Measurements from ENCODE around the gene NDUFV1.
"Not testable (repeated sequence)": the region's sequence is repeated elsewhere in the genome, so short reads cannot be mapped to it uniquely, and the experiment has no call there.

The NDUFV1 gene

DNA sequence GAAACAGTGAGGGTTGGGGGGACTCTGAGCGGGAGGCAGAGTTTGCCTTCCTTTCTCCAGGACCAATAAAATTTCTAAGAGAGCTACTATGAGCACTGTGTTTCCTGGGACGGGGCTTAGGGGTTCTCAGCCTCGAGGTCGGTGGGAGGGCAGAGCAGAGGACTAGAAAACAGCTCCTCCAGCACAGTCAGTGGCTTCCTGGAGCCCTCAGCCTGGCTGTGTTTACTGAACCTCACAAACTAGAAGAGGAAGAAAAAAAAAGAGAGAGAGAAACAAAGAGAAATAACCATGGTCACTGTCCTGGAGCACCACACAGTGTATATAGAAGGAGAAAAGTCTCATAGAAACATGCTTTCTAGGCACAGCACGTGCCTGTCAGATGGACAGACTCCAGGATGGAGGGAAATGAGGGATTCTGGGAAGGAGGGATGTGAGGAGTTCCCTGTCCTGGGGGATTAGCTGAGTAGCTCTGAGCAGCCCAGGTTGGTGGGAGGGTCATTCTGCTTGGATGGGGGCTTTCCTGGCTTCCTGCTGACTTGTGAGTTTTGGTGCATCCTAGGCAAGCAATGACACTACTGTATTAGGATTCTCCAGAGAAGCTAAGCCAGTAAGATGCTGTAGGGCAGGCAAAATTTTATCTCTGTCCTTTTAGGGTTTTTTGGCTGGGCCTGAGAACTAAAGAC, 20.0 kb upstream of the NDUFV1 start:
- DNase-seq: no peak

DNA sequence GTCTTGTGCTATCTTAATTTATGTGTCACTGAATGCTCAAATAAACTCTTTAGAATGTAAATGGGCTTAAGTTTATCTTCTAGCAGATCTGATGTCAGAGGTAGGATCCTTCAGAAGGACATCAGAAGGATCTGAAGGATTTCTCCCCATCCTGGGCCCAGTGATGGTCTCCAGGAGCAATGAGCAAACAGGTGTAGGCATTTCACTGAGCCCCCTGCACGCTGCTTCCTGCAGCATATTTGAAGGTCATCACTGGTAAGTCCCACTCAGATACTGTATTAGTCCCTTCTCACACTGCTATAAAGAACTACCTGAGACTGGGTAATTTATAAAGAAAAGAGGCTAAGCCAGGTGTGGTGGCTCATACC, 18.6 kb upstream of the NDUFV1 start:
- no peak for DNase-seq

DNA sequence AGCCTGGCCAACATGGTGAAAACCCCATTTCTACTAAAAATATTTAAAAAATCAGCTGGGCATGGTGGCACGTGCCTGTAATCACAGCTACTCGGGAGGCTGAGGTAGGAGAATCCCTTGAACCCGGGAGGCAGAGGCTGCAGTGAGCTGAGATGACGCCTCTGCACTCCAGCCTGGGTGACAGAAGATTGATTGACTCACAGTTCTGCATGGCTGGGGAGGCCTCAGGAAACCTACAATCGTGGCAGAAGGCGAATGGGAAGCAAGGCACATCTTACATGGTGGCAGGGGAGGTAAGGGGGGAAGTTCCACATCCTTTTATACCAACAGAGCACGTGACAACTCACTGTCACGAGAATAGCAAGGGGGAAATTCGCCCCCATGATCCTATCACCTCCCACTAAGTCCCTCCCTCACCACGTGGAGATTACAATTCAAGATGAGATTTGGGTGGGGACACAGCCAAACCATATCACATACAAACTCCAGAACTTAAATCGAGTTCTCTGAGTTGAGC, 17.8 kb upstream of the NDUFV1 start:
- not testable (repeated sequence) for DNase-seq

DNA sequence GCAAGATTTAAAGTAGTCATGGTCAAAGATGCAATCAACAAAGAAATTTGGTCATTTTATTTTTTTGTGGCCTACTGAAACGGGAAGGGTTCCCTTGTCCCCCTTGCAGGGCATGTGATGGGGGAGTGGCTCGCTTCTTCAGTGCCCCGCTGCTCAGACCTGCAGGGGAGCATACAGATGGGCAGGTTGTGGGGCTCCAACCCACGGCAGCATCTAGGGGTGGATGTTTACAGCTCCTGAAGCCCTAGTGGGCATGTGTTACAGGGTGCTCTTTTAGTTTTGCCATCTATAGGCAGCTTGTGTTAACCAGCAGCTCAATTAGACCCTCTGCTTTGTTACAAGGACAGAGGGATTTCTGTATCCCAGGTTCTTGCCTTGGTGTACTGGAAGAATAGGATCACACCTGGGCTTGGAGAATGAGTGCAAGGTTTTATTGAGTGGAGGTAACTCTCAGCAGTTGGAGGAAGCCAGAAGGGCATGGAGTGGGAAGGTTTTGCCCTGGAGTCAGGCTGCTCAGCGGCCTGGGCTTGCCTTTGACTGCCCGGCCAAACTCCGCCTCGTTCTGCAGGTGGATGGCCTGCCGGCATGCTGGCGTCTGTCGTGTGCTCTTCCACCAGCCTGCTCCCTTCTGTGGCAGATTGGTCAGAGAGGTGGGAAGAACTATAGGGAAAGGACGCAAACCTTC, 13.7 kb upstream of the NDUFV1 start:
- no peak for DNase-seq

DNA sequence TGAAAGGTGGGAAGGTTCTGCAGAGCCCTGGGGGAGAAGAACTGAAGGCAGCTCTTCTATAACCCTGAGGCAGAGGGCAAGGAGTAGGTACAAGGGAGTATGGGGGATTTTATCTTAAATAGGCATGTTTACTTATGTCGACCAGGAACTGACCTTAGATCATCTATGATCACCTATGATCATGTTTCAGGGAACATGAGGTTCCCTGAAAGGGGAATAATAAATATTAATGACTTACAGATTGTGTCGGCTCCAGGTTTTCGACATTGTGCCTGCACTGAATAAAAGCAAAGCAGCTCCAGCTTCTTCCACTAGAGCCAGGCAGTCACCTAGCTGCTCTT, 13.2 kb upstream of the NDUFV1 start:
- no peak for DNase-seq

DNA sequence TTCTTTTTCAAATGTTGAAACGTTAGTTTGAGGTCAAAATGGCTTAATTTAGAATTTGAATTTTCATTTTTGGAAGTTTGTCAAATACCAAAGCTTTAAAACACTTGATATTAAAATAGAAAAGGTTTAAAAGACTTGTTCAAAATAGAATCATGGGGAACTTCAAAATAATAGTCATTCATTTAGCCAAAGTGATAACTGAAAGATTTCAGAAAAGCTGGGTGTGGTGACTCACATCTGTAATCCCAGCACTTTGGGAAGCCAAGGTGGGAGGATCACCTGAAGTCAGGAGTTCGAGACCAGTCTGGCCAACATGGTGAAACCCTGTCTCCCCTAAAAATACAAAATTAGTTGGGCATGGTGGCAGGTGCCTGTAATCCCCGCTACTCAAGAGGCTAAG, 12.3 kb upstream of the NDUFV1 start:
- no peak for DNase-seq

DNA sequence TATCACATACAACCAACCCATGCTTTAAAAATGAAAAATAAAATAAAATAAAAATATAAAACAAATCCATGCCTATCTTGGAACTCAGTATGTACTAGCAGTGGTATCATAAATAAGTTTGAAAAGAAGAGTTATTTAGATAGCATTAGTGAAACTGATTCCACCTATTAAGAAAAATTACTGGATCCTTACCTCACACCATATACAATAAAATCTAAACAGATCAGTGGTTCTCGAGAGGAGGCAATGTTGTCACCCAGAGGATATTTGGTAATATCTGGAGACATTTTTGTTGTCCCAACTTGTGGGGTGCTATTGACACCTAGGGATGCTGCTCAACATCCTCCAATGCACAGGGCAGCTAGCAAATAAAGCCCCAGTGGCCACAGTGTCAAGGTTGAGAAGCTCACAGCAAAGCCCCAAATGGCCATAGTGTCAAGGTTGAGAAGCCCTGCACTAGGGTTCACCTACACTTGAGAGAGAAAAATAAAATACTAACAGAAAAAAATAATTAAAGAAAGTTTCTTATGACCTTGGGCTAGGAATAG, 9.9 kb upstream of the NDUFV1 start:
- DNase-seq: no peak

DNA sequence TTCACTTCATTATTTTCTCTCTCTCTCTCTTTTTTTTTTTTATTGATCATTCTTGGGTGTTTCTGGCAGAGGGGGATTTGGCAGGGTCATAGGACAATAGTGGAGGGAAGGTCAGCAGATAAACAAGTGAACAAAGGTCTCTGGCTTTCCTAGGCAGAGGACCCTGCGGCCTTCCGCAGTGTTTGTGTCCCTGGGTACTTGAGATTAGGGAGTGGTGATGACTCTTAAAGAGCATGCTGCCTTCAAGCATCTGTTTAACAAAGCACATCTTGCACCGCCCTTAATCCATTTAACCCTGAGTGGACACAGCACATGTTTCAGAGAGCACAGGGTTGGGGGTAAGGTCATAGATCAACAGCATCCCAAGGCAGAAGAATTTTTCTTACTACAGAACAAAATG, 9.3 kb upstream of the NDUFV1 start:
- DNase-seq: not testable (repeated sequence)

DNA sequence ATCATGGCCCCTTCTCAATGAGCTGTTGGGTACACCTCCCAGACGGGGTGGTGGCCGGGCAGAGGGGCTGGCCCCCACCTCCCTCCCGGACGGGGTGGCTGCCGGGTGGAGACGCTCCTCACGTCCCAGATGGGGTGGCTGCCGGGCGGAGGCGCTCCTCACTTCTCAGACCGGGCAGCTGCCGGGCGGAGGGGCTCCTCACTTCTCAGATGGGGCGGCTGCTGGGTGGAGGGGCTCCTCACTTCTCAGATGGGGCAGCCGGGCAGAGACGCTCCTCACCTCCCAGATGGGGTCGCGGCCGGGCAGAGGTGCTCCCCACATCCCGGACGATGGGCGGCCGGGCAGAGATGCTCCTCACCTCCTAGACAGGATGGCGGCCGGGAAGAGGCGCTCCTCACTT, 8.8 kb upstream of the NDUFV1 start:
- DNase-seq: not testable (repeated sequence)

DNA sequence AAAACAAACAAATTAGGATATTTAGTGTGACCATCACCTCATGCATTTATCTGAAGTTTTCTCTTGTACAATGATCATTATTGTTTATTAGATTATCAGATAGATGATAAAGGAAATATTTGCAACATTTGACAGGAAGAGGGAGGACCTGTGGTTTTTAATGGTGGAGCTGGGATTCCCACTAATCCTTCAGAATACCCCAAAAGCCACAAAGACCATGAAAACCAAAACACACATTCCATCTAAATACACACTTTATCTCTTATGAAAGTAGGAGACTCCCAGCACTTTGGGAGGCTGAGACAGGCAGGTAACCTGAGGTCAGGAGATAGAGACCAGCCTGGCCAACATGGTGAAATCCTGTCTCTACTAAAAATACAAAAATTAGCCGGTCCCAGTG, 7.6 kb upstream of the NDUFV1 start:
- DNase-seq: no peak

DNA sequence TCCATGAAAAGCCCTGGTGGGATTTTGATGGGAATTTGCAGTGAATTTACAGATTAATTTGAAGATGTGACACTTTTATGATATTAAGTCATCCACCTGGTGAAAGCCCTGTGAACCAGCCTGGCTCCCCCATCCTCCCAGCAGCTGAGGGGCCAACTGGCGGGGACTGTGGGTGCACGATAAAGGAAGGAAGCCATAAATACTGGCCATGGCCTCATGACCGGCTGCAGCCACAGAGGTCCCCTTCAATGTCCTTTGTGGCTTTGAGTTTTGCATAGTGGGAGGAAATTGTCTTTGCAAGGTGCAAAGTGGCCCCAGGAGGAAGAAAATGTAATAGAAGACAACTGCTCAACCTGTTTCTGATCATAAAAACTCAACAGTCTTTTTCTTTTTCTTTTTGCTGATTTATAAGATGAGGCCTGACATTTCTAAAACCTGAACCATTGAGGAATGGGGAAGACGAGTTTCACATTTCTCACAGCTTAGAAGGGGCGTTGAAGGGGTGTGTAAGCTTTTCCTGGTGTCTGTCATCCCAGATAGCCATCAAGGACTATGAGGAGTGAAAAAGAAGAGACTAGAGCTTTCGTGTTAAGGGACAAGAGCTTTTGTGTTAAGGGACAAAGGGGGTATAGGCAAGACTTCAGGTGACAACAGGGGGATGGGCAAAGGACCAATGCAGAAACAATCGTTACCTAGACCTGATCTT, 6.3 kb upstream of the NDUFV1 start:
- no peak for DNase-seq

DNA sequence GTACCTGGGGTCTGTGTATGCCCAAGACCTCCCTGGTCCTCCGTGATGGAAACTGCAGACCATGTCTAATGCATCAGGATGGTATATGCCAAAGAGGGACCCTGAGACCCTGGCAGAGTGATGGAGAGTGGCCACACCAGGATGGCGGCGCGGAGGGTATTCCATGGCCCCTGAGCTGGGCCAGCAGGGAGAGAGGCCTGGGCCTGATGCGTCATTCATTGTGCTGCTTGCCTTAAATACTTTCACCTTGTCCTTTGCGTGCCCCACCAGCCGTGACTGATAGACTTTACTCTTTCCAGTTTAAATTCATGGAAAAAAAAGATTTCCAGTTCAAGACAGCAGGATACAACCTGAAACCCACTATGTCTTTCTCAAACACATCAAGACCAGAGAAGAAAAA, 5.6 kb upstream of the NDUFV1 start:
- no peak for DNase-seq

DNA sequence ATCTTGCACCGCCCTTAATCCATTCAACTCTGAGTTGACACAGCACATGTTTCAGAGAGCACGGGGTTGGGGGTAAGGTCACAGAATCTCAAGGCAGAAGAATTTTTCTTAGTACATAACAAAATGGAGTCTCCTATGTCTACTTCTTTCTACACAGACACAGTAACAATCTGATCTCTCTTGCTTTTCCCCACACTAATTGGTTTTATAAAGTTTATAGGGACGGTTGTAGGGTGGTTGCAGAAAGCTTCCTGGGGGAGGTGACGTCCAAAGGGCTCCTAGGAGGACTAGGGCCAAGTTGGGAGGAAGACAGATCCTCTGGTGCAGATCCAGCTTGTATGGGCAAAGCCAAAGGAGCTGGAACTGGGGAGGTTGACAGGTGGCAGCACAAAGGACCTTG, 2.6 kb upstream of the NDUFV1 start:
- not testable (repeated sequence) for DNase-seq

DNA sequence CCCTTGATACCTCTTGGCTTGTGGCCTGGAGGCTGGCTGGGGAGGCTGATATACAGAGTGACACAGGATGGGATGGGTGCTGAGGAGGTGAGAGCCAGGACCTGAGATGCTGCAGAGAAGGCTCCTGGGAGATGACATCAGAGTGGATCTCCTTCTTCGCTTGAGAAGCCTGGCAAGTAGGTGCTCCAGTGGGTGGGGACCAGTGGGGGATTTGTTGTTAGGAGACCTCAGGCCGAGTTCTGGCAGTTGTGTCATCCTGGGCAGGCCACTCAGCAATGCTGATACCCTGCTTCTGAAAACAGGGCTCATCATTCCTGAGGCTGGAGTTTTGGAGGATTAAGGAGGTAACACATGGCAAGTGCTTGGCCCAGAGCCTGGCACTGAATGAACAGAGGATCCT, 1.9 kb upstream of the NDUFV1 start:
- DNase-seq: no peak

DNA sequence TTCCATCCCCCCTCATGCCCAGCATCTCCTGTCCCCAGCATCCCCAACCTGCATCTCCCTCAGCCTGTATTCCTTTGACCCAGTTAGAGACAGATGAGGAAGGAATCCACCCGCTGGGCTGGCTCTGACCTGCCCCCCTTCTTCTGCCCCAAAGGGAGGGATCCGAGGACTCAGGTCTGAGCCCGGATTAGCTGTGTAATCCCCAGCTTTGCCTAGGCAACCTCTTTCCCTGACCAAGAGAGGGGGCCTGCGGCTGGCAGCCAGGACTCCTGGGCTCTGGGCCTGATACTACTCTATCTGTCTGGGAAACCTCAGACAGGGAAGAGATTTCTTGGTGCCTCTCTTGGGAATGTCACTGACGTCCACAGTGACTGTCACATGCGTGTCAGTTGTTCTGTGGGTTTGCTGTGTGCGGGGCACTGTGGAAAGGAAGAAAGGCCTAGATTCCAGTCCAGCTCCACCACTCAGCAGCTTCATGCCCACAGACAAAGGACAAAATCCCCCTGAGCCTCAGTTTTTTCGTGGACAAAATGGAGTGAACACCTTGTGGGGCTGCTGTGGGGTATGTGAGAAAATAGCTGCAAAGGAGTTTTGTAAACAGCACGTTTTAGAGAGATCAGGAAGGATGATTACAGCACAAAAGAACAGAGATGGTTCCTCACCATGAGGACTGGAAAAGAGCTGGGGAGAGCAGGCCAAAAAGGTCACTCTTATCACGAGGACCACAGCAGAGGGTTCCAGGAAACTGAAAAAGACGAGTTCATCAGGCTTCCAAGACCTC, 1.3 kb upstream of the NDUFV1 start:
- DNase-seq: no peak

DNA sequence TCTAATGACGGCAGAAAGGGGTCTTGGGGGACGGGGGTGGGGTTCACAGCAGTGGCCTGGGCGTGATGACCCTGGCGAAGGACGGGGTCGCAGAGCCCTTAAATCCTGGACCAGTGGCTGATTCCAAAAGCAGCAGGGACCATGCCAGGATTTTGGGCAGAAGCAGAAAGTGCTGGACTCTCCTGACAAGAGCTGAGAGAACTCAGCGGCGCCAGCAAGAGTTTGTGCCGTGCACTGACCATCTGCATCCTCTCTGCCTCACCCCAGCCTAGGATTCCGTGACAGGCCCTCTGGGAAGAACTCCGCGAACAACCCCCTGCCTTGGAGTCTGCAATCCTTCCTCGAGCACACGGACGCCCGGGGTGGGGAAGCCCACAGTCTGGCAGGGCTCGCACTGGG, 644 bp upstream of the NDUFV1 start:
- DNase-seq: no peak

DNA sequence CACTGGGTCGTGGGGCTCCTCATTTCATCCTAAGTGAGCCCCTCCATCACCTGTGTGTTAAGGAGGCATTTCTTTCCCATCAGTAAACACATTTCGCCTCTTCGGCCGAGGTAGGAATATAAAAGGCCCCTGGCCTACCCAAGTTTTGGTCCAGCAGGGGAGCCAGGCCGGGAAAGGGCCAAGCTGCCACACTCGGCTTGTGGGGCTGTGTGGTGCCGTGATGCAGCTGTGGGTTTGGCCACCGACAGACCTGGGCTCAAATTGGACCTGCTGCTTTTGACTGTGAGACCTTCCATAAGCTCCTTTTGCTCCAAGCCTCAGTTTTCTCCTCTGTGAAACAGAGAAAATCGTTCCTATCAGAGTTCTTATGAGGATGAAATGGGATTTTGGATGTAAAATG, 771 bp downstream of the NDUFV1 start:
- no peak for DNase-seq

DNA sequence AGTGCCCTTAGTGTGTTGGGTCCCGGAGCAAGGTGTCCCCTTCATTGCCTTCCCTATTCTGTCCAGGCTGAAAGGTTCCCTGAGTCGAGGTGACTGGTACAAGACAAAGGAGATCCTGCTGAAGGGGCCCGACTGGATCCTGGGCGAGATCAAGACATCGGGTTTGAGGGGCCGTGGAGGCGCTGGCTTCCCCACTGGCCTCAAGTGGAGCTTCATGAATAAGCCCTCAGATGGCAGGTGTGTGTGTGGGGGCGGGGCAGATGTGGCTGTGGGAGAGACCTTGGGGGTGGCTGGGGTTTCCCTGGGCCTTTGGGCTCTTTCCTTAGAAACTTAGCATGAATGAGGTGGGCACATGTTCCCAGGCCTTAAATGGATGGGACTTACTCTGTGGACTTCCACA, 1.8 kb downstream of the NDUFV1 start:
- no peak for DNase-seq

DNA sequence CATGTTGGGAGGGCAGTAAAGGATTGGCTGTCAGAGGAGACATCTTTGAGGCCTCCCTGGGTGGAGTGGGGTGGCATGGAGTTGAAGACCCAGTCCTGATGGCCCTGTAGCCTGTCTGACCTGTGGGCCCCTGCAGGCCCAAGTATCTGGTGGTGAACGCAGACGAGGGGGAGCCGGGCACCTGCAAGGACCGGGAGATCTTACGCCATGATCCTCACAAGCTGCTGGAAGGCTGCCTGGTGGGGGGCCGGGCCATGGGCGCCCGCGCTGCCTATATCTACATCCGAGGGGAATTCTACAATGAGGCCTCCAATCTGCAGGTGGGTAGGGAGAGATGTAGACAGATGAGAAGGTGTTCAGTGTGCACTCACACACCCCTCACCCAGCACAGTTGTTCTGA, 2.6 kb downstream of the NDUFV1 start:
- no peak for DNase-seq

DNA sequence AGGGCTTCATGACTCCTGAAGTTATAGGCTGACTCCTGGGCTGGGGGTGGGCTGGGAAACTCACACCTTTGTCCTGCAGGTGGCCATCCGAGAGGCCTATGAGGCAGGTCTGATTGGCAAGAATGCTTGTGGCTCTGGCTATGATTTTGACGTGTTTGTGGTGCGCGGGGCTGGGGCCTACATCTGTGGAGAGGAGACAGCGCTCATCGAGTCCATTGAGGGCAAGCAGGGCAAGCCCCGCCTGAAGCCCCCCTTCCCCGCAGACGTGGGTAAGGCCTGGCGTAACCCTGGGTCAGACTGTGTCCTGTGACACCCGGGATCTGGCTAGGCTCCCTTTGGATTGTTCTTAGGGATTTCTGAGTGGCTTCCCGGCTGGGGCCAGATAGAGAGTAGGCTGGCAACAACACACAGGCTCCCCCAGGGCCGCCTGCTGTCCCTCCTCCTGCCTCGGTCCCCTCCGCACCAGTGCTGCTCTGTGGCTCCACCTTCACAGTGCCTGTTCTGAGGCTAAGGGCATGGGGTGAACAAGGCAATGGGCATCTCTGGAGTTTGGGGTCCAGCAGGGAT, 3.6 kb downstream of the NDUFV1 start:
- no peak for DNase-seq

DNA sequence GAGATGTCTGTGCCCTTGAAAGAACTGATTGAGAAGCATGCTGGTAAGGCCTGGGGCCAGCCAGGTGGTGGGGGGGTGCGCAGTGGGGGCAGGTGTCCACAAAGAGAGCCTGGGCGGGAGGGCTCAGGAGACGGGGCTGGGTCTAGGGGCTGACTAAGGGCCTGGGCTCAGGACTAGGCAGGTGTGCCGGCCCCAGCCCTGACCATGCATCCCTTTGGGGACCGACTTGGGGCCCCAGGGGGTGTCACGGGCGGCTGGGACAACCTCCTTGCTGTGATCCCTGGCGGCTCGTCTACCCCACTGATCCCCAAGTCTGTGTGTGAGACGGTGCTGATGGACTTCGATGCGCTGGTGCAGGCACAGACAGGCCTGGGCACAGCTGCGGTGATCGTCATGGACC, 4.4 kb downstream of the NDUFV1 start:
- DNase-seq: no peak

DNA sequence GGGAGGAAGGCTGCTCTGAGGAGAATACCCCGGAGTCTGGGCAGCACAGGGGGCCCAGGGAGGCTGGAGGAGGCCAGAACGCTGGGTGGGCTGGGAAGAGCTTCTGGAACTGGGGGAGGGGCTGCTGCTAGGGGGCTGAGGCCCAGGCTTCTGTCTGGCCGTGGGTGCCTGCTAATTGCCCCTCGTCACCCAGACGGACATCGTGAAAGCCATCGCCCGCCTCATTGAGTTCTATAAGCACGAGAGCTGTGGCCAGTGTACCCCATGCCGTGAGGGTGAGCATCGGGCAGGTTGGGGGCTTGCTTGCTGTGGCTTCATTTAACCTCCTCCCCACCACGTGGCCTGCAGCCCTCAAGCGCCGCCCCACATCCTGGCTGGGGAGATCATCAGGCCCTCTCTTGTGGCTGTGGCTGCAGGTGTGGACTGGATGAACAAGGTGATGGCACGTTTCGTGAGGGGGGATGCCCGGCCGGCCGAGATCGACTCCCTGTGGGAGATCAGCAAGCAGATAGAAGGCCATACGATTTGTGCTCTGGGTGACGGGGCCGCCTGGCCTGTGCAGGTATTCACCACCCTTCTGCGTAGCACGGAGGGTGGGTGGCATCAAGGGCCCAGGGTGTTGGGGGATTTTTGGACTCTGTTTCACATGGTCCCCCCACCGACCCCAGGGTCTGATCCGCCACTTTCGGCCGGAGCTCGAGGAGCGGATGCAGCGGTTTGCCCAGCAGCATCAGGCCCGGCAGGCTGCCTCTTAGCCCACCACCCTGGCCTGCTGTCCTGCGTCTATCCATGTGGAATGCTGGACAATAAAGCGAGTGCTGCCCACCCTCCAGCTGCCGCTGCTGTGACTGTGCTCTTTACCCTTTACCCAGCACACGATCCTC, 5.2 kb downstream of the NDUFV1 start:
- DNase-seq: no peak
